Measurements from ENCODE around the gene NEAT1.

Gene NEAT1

DNA sequence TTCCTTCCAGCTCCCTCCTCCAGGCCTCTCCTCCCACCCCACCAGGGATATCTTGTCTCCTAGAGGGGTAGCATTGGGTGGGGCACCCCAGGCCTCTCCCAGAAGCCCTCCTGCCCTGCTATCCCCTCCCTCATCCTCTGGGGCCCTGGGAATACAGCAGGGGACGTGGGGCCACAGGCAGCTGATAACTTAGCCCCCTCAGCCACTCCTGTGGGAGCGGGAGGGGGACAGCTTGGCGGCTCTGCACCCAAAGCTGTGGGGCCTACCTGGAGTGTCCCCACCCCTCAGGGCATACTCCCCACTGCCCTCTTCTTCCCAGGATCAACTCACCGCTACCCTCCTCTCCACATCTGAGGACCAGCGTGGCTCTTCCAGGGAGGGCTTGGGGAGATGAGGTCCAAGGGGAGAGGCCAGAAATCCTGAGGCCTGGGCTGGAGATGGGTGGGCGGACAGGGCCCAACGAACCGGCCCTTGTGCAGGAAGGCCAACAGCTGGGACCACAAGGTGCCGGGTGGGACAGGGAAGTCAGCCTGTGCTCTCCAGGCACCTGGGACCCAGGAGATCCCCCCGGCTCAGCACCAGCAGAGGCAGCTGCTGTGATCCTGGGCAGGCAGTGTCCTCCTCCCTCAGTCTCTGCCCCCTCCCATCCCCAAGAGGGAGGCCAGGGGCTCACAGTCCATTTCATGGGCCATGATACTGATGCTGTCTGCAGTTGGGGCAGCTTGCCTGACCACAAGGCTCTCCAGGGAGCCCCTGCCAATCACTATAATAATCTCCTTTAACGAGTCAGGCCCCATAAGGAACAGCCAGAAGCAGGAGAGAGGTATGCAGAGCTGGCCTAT is 23.2 kb downstream of the NEAT1 start:
- Histone ChIP-seq H3K4me2 (ENCODE audit: low read length) (no peak overlapping the region), H2AFZ (ENCODE audit: low read depth, low read length) (no peak overlapping the region), H3K9me3 (ENCODE audit: insufficient read depth, low read length) (no peaks in the 10 kb centered on the region), H3K27me3 (ENCODE audit: low read depth, low read length) (no peaks in the 10 kb centered on the region), H3K36me3 (replicated peaks; ENCODE audit: low read depth, low read length) (peaks cover 24% of the 10 kb centered on the region), H3K4me3 (ENCODE audit: low read length) (no peak overlapping the region), H3K27ac (ENCODE audit: low read length) (no peak overlapping the region), H3K79me2 (ENCODE audit: low read length) (0 out of 2 replicates have a peak, but pooled peaks cover 4% of the 10 kb centered on the region), H4K20me1 (ENCODE audit: insufficient read depth, low read length) (peaks cover 49% of the 10 kb centered on the region), H3K4me1 (ENCODE audit: low read length) (peaks cover 28% of the 10 kb centered on the region), H3K9ac (ENCODE audit: low read length) (no peak overlapping the region)
- TF ChIP-seq, protein P1, sequence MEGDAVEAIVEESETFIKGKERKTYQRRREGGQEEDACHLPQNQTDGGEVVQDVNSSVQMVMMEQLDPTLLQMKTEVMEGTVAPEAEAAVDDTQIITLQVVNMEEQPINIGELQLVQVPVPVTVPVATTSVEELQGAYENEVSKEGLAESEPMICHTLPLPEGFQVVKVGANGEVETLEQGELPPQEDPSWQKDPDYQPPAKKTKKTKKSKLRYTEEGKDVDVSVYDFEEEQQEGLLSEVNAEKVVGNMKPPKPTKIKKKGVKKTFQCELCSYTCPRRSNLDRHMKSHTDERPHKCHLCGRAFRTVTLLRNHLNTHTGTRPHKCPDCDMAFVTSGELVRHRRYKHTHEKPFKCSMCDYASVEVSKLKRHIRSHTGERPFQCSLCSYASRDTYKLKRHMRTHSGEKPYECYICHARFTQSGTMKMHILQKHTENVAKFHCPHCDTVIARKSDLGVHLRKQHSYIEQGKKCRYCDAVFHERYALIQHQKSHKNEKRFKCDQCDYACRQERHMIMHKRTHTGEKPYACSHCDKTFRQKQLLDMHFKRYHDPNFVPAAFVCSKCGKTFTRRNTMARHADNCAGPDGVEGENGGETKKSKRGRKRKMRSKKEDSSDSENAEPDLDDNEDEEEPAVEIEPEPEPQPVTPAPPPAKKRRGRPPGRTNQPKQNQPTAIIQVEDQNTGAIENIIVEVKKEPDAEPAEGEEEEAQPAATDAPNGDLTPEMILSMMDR (IDR thresholded peaks at IDR 0.05; ENCODE audit: low read depth, low read length) = no peak
- TF ChIP-seq EZH2phosphoT487 (IDR thresholded peaks at IDR 0.05; ENCODE audit: low read depth) = no peak

DNA sequence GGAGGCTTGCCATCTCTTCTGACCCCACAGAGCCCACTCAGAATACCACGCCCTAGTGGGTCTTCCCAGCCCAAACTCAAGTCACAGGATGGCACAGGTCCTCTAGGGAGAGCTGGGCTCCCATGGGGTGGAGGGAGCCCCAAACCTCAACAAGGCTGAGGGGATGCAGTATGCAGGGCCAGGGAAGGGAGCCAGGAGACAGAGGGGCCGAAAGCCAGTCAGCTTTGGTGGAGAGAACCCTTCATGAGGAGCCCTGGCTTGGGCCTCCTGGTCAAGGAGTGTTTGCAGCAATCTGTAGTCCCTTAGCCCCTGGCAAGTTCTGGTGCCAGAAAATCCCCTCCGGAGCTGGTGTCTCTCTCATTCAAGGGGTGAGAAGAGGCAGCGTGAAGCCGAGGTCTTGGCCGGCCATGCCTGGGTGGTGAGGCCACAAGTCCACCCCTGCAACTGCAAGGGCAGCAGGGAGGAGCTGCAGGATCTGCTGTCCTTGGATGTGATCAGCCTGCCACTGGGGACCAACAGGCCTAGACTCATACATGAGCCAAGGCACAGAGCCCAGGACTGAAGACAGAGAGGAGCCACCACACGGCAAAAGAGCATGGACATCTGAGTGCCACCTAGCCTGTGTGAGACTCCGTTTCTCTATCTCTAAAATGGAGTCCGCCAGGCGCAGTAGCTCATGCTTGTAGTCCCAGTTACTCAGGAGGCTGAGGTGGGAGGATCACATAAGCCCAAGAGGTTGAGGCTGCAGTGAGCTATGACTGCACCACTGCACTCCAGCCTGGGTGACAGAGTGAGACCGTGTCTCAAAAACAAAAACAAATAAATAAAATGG is 24.1 kb downstream of the NEAT1 start:
- Histone ChIP-seq H3K9me3 (ENCODE audit: insufficient read depth, low read length) (no peaks in the 10 kb centered on the region), H3K4me1 (ENCODE audit: low read length) (peaks cover 19% of the 10 kb centered on the region), H3K4me2 (ENCODE audit: low read length) (no peak overlapping the region)

DNA sequence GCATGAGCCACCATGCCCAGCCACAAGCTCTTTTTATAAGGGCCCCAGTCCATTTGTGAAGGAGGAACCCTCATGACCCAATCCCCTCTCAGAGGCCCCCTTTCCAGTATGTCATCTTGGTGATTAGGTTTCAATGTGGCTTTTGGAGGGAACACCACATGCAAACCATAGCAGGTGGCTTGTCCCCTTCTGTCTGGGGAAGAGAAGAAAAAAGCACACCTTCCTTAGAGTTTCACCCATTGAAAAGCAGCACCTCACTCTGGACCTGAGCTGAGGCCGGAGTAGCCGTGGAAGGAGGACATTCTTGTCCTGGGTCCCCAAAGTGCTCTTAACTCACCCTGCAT is 25.4 kb downstream of the NEAT1 start:
- H3K79me2 ChIP-seq (ENCODE audit: low read length) = no peaks in the 10 kb centered on the region
- H3K27ac ChIP-seq (ENCODE audit: low read length) = no peak overlapping the region
- H3K27me3 ChIP-seq (ENCODE audit: low read depth, low read length) = no peaks in the 10 kb centered on the region
- H3K9ac ChIP-seq (ENCODE audit: low read length) = no peak overlapping the region
- H2AFZ ChIP-seq (ENCODE audit: low read depth, low read length) = no peak overlapping the region
- H3K4me2 ChIP-seq (ENCODE audit: low read length) = no peak overlapping the region
- H3K9me3 ChIP-seq (ENCODE audit: insufficient read depth, low read length) = no peaks in the 10 kb centered on the region
- peaks cover 8% of the 10 kb centered on the region for H3K4me1 ChIP-seq (ENCODE audit: low read length)
- H3K36me3 ChIP-seq (replicated peaks; ENCODE audit: low read depth, low read length) = peaks cover 12% of the 10 kb centered on the region
- H3K4me3 ChIP-seq (ENCODE audit: low read length) = no peak overlapping the region
- peaks cover 28% of the 10 kb centered on the region for H4K20me1 ChIP-seq (ENCODE audit: insufficient read depth, low read length)
- no peak for TF ChIP-seq EZH2phosphoT487 (IDR thresholded peaks at IDR 0.05; ENCODE audit: low read depth)
- TF ChIP-seq, protein P1 (IDR thresholded peaks at IDR 0.05; ENCODE audit: low read depth, low read length) = no peak

More for the DNA sequence above, 24.1 kb downstream of the NEAT1 start:
- Histone ChIP-seq H3K4me3 (ENCODE audit: low read length) (no peak overlapping the region), H3K36me3 (replicated peaks; ENCODE audit: low read depth, low read length) (peaks cover 23% of the 10 kb centered on the region), H2AFZ (ENCODE audit: low read depth, low read length) (no peak overlapping the region), H3K27ac (ENCODE audit: low read length) (no peak overlapping the region), H3K79me2 (ENCODE audit: low read length) (0 out of 2 replicates have a peak, but pooled peaks cover 3% of the 10 kb centered on the region), H3K27me3 (ENCODE audit: low read depth, low read length) (no peaks in the 10 kb centered on the region), H4K20me1 (ENCODE audit: insufficient read depth, low read length) (peaks cover 42% of the 10 kb centered on the region), H3K9ac (ENCODE audit: low read length) (no peak overlapping the region)
- TF ChIP-seq EZH2phosphoT487 (IDR thresholded peaks at IDR 0.05; ENCODE audit: low read depth) = no peak
- TF ChIP-seq, protein P1 (IDR thresholded peaks at IDR 0.05; ENCODE audit: low read depth, low read length) = no peak
